ENCODE data around the gene NDUFV1. TPM values are rescaled to one million over a fixed set of nuclear protein-coding genes. Genes with fewer than 3 reads are reported as not detected.
"Not testable (repeated sequence)": the region's sequence is repeated elsewhere in the genome, so short reads cannot be mapped to it uniquely, and the experiment has no call there.

The NDUFV1 gene
- 100 to 1,000 TPM; 246 to 381 TPM for total RNA-seq

GRCh38 chr11:67606492-67607295, at the start of gene NDUFV1:
NDUFV1 (plus strand) TSS chr11:67606936; CDS start chr11:67607005, 69 bp downstream.
- peaks cover 5% of the 10 kb centered on the region for H3K36me3 Mint-ChIP-seq
- ATAC-seq (peak; percentile 99), DNase-seq (ENCODE audit: low spot score) (peak; percentile 97)
- no peaks in the 10 kb centered on the region for H3K27me3 Mint-ChIP-seq
- H3K4me1 Mint-ChIP-seq (ENCODE audit: low read depth in 2 of 2) = peaks cover 14 to 21% of the 10 kb centered on the region in 2 donors
- peak within 1 kb of the TSS; percentile 96 for H3K4me3 Mint-ChIP-seq
- H3K9me3 Mint-ChIP-seq = no peaks in the 10 kb centered on the region
- H3K27ac Mint-ChIP-seq = peak within 1 kb of the TSS; percentile 74 to 92

- H3K4me3 Mint-ChIP-seq = no peak overlapping the region
- ATAC-seq (no peak), DNase-seq (ENCODE audit: low spot score) (no peak)
- H3K27ac Mint-ChIP-seq = no peak overlapping the region
- H3K9me3 Mint-ChIP-seq = no peaks in the 10 kb centered on the region
- no peaks in the 10 kb centered on the region for H3K36me3 Mint-ChIP-seq
- peaks cover 4 to 8% of the 10 kb centered on the region in 2 donors for H3K4me1 Mint-ChIP-seq (ENCODE audit: low read depth in 2 of 2)
- peaks cover 12 to 21% of the 10 kb centered on the region in 2 donors for H3K27me3 Mint-ChIP-seq
Measured at GRCh38 chr11:67558084-67558772, 48.5 kb upstream of the NDUFV1 start.

DNA sequence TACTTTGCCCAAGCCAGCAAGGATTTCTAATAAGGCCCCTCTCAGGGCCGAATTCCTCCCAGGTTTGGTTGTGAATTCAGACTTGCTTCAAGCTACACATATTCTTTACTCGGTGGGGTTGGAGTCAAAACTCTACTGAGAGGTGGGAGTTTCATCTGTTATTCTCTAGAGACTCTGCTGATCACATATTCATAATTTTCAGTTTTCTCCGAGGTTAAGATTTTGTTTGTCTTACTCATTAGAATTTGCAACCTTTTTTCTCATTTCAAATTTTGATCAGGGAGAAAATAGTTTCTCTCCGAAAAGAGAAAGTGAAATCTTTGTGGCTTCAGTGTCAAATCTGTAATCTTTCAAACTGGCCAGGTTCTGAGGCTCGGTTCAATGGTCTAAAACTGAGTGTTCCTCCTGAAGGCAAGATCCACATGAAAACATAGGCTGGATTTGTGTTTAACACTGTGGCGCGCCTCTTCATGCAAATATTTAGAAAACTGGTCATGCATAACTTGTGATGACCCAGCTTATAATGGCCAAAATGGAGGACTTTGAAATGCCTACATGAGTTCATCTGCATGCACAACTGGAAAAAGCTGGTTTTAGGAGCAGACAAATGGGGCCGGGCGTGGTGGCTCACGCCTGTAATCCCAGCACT, 44.6 kb upstream of the NDUFV1 start:
- Mint-ChIP-seq H3K4me1 (ENCODE audit: low read depth in 2 of 2) (peaks cover 4 to 8% of the 10 kb centered on the region in 2 donors), H3K27ac (no peak overlapping the region), H3K36me3 (no peaks in the 10 kb centered on the region), H3K9me3 (no peaks in the 10 kb centered on the region), H3K4me3 (no peak overlapping the region), H3K27me3 (peaks cover 24 to 28% of the 10 kb centered on the region in 2 donors)
- ATAC-seq = peak in 1 of 2 donors; percentile 41
- no peak for DNase-seq (ENCODE audit: low spot score)

DNA sequence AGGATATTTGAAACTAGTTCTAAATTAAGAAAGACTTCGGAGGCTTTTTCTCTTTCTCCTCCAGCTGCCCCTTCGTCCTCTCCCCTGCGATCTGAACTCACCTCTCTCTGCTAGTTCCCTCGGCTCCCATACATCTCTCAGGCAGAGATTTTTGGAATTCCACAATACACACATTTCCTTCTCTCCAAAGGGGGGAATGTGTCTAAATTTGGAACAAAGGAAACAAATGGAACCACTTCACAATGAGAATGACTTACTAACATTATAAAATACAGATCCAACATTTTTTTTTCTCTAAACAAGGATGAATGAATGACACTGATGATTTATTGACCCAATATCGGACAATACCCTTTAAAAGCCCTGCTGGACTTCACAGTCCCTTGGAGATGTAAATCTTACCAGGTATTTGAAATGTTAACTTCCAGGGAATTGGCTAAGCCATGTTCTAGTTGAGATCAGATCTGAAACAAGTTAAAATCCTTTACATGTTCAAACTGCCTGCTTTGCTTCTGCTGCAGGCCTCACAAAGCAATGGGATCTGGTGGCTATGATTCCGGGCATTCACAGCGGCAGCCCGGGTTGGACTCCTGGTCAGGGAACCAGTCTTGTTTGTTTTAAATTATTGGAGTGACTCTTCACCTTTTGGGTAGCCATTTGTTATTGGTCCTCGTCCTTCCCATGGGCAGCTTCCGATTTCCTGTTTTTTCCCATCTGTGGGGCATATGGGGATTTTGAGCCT, 43.6 kb upstream of the NDUFV1 start:
- Mint-ChIP-seq H3K36me3 (no peaks in the 10 kb centered on the region), H3K27ac (no peak overlapping the region)
- ATAC-seq = no peak

GRCh38 chr11:67563705-67564114, 43.0 kb upstream of the NDUFV1 start:
- not testable (repeated sequence) for H3K4me1 Mint-ChIP-seq (ENCODE audit: low read depth in 2 of 2); H3K4me3 Mint-ChIP-seq; H3K27ac Mint-ChIP-seq; DNase-seq (ENCODE audit: low spot score); H3K9me3 Mint-ChIP-seq; ATAC-seq; H3K36me3 Mint-ChIP-seq
- peaks cover 22 to 23% of the 10 kb centered on the region in 2 donors for H3K27me3 Mint-ChIP-seq

More for the DNA sequence above, 43.6 kb upstream of the NDUFV1 start:
- no peak overlapping the region for H3K4me3 Mint-ChIP-seq
- peaks cover 24 to 26% of the 10 kb centered on the region in 2 donors for H3K27me3 Mint-ChIP-seq
- H3K9me3 Mint-ChIP-seq = no peaks in the 10 kb centered on the region
- DNase-seq (ENCODE audit: low spot score) = no peak
- peaks cover 4 to 8% of the 10 kb centered on the region in 2 donors for H3K4me1 Mint-ChIP-seq (ENCODE audit: low read depth in 2 of 2)

GRCh38 chr11:67564230-67564629, 42.5 kb upstream of the NDUFV1 start:
- Mint-ChIP-seq H3K9me3 (no peaks in the 10 kb centered on the region), H3K27me3 (peaks cover 18 to 21% of the 10 kb centered on the region in 2 donors), H3K27ac (no peak overlapping the region), H3K4me1 (ENCODE audit: low read depth in 2 of 2) (peaks cover 4 to 8% of the 10 kb centered on the region in 2 donors), H3K36me3 (no peaks in the 10 kb centered on the region), H3K4me3 (no peak overlapping the region)
- DNase-seq (ENCODE audit: low spot score) = no peak
- ATAC-seq = no peak

GRCh38 chr11:67571443-67571842, 35.3 kb upstream of the NDUFV1 start:
- no peaks in the 10 kb centered on the region for H3K9me3 Mint-ChIP-seq
- ATAC-seq (no peak), DNase-seq (ENCODE audit: low spot score) (no peak)
- no peaks in the 10 kb centered on the region for H3K36me3 Mint-ChIP-seq
- H3K4me3 Mint-ChIP-seq = no peak overlapping the region
- no peak overlapping the region for H3K27ac Mint-ChIP-seq
- peaks cover 0 to 2% of the 10 kb centered on the region in 2 donors for H3K4me1 Mint-ChIP-seq (ENCODE audit: low read depth in 2 of 2)
- H3K27me3 Mint-ChIP-seq = peaks cover 0 to 2% of the 10 kb centered on the region in 2 donors

- H3K27me3 Mint-ChIP-seq = peaks cover 0 to 2% of the 10 kb centered on the region in 2 donors
- peaks cover 0 to 2% of the 10 kb centered on the region in 2 donors for H3K4me1 Mint-ChIP-seq (ENCODE audit: low read depth in 2 of 2)
- H3K4me3 Mint-ChIP-seq = no peak overlapping the region
- H3K27ac Mint-ChIP-seq = no peak overlapping the region
- no peak for ATAC-seq
- no peaks in the 10 kb centered on the region for H3K9me3 Mint-ChIP-seq
- no peaks in the 10 kb centered on the region for H3K36me3 Mint-ChIP-seq
- DNase-seq (ENCODE audit: low spot score) = no peak
Measured at GRCh38 chr11:67572305-67572704, 34.4 kb upstream of the NDUFV1 start.

DNA sequence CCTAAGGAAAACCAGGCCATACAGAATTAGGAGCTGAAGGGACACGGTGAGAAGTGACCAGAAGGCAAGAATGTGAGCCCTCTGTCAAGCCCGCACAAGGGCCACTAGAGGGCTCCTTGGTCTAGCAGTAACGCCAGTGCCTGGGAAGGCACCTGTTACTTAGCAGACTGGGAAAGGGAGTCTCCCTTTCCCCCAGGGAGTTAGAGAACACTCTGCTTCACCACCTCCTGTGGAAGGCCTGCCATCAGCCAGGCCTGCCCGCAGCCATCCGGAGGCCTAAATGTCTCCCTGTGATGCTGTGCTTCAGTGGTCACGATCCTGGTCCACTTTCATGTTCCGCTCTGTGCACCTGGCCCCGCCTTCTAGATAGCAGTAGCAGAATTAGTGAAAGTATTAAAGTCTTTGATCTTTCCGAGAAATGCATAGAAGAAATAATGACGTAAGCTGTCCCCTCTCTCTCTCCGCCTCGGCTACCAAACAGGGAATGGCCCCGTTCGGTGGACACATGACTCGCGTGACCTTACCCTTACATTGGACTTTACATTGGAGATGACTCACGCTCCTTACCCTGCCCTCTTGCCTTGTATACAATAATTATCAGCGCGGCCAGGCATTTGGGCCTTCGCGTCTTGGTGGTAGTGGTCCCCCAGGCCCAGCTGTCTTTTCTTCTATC, 33.9 kb upstream of the NDUFV1 start:
- no peak for ATAC-seq
- Mint-ChIP-seq H3K27ac (no peak overlapping the region), H3K4me1 (ENCODE audit: low read depth in 2 of 2) (peaks cover 0 to 2% of the 10 kb centered on the region in 2 donors), H3K27me3 (peaks cover 0 to 2% of the 10 kb centered on the region in 2 donors), H3K9me3 (no peaks in the 10 kb centered on the region), H3K4me3 (no peak overlapping the region), H3K36me3 (no peaks in the 10 kb centered on the region)
- DNase-seq (ENCODE audit: low spot score) = no peak

GRCh38 chr11:67574938-67575337, 31.8 kb upstream of the NDUFV1 start:
- Mint-ChIP-seq H3K4me3 (no peak overlapping the region), H3K9me3 (no peaks in the 10 kb centered on the region), H3K27me3 (peaks cover 0 to 2% of the 10 kb centered on the region in 2 donors), H3K4me1 (ENCODE audit: low read depth in 2 of 2) (peaks cover 11 to 12% of the 10 kb centered on the region in 2 donors), H3K36me3 (no peaks in the 10 kb centered on the region), H3K27ac (no peak overlapping the region)
- no peak for ATAC-seq
- DNase-seq (ENCODE audit: low spot score) = no peak

DNA sequence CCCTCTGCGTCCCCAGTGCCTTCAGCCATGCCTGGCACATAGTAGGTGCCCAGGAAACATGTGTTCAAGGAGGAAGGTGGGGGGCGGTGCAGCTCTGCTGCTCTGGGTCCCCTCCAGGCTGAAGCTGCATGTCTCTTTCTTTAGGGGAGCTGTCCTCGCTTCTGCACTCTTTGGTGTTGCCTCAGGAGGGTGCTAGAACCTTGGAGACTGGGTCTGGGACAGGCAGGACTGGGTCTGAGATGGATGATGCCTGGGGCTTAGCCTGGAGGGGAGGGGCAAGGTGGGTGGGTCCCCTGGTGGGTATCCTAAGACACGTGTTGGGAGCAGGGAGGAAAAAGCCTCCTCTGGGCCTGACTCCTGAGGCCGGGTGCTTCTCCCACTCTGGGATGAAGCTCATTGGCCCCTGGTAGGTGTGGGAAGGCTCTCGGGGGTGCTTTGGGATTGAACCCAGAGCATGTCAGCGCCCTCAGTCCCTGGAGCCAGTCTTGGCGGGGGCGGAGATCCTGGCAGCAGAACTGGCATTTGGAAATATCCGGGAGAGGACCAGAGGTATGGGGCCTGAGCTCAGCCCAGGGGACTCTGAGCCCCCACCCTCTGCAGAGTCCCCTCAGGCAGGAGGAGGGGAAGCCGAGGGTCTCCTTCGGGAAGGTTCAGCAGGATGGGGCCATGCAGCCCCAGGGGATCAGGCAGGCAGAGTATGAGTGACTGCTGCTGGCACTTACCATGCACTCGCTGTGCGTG, 29.8 kb upstream of the NDUFV1 start:
- H3K4me1 Mint-ChIP-seq (ENCODE audit: low read depth in 2 of 2) = peaks cover 18 to 19% of the 10 kb centered on the region in 2 donors
- H3K9me3 Mint-ChIP-seq = no peaks in the 10 kb centered on the region
- H3K36me3 Mint-ChIP-seq = no peaks in the 10 kb centered on the region
- DNase-seq (ENCODE audit: low spot score) (no peak), ATAC-seq (no peak)
- no peak overlapping the region for H3K27ac Mint-ChIP-seq
- H3K27me3 Mint-ChIP-seq = peaks cover 0 to 2% of the 10 kb centered on the region in 2 donors
- no peak overlapping the region for H3K4me3 Mint-ChIP-seq

GRCh38 chr11:67577951-67578350, 28.8 kb upstream of the NDUFV1 start:
- Mint-ChIP-seq H3K9me3 (no peaks in the 10 kb centered on the region), H3K4me1 (ENCODE audit: low read depth in 2 of 2) (peaks cover 26 to 29% of the 10 kb centered on the region in 2 donors), H3K4me3 (no peak overlapping the region), H3K27me3 (no peaks in the 10 kb centered on the region), H3K36me3 (no peaks in the 10 kb centered on the region), H3K27ac (no peak overlapping the region)
- ATAC-seq = no peak
- no peak for DNase-seq (ENCODE audit: low spot score)
